ENCODE results near the gene OXNAD1. TPM values are rescaled to one million over a fixed set of nuclear protein-coding genes. Genes with fewer than 3 reads are reported as not detected.
A peak's percentile ranks its signal among the peaks of the same experiment; 100 is the strongest.

Gene OXNAD1
- total RNA-seq, 3 donors from 2014 or later, result 24.6 to 25.5 (median 24.8) TPM

- no peaks in the 10 kb centered on the region for H3K27me3 Mint-ChIP-seq (ENCODE audit: low read depth)
- peaks cover 10% of the 10 kb centered on the region for H3K4me1 Mint-ChIP-seq (ENCODE audit: low read depth)
- no peak overlapping the region for H3K4me3 Mint-ChIP-seq
- peaks cover 22% of the 10 kb centered on the region for H3K36me3 Mint-ChIP-seq (ENCODE audit: insufficient read depth)
- no peaks in the 10 kb centered on the region for H3K9me3 Mint-ChIP-seq
- no peak for DNase-seq
- no peak for ATAC-seq
Observed at GRCh38 chr3:16279010-16279801, 14.2 kb downstream of the OXNAD1 start.

- Mint-ChIP-seq H3K4me1 (ENCODE audit: low read depth) (peaks cover 23% of the 10 kb centered on the region), H3K9me3 (no peaks in the 10 kb centered on the region), H3K4me3 (no peak overlapping the region), H3K36me3 (ENCODE audit: insufficient read depth) (peaks cover 22% of the 10 kb centered on the region), H3K27me3 (ENCODE audit: low read depth) (no peaks in the 10 kb centered on the region)
- ATAC-seq, result no peak
- no peak for DNase-seq
Observed at GRCh38 chr3:16280671-16281070, 15.7 kb downstream of the OXNAD1 start.

GRCh38 chr3:16284633-16285032 lies 19.6 kb downstream of the OXNAD1 start:
- H3K4me1 Mint-ChIP-seq (ENCODE audit: low read depth), result peaks cover 63% of the 10 kb centered on the region
- DNase-seq (no peak), ATAC-seq (no peak)
- no peaks in the 10 kb centered on the region for H3K9me3 Mint-ChIP-seq
- peaks cover 17% of the 10 kb centered on the region for H3K36me3 Mint-ChIP-seq (ENCODE audit: insufficient read depth)
- H3K27me3 Mint-ChIP-seq (ENCODE audit: low read depth), result no peaks in the 10 kb centered on the region
- no peak overlapping the region for H3K4me3 Mint-ChIP-seq

DNA sequence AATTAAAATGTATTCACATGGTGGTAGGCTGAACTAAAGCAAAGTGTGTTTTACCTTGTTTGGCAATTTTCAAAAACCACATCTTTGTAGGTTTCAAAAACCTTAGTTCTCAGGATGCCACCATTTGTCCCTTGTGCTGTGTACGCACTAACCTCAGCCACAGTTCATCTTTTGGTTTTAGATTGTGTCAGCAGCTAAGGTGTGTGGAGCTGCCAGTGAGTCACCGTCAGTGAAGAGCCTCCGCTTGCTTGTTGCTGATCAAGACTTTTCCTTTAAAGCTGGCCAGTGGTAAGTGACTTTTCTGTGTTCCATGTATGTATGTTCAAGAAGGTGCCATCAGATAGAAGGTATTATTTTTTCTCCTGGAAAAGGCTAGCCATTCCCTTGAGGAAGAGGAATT lies 21.1 kb downstream of the OXNAD1 start:
- DNase-seq, result peak; percentile 61
- Mint-ChIP-seq H3K27me3 (ENCODE audit: low read depth) (no peaks in the 10 kb centered on the region), H3K4me3 (peak overlapping the region; percentile 80), H3K4me1 (ENCODE audit: low read depth) (peaks cover 78% of the 10 kb centered on the region), H3K9me3 (no peaks in the 10 kb centered on the region), H3K36me3 (ENCODE audit: insufficient read depth) (peaks cover 16% of the 10 kb centered on the region)
- ATAC-seq, result peak; percentile 95

GRCh38 chr3:16286751-16287543 lies 21.9 kb downstream of the OXNAD1 start:
- no peaks in the 10 kb centered on the region for H3K9me3 Mint-ChIP-seq
- ATAC-seq, result no peak
- H3K36me3 Mint-ChIP-seq (ENCODE audit: insufficient read depth), result peaks cover 15% of the 10 kb centered on the region
- H3K4me1 Mint-ChIP-seq (ENCODE audit: low read depth), result peaks cover 84% of the 10 kb centered on the region
- no peak for DNase-seq
- no peaks in the 10 kb centered on the region for H3K27me3 Mint-ChIP-seq (ENCODE audit: low read depth)
- peak overlapping the region; percentile 80 for H3K4me3 Mint-ChIP-seq

DNA sequence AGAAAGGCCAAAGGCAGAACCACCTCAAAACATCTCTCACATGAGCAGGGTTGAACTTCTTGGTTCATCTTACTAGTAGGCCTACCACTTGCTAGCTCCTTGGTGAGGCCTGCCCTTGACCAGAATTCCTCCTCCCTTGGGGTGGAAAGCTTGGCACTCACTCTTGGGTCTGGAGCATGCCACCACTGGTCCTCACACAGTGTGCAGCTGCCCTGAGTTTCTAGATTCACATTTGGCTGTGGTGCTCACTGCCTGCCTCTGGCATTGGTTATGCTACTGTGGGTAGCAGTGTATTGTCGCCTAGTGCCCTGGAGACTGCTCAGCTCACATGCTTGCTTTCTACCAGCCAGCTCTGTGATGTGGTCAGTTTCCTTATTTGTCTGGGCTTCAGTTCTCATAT lies 23.7 kb downstream of the OXNAD1 start:
- ATAC-seq, result no peak
- H3K36me3 Mint-ChIP-seq (ENCODE audit: insufficient read depth), result peaks cover 15% of the 10 kb centered on the region
- peaks cover 90% of the 10 kb centered on the region for H3K4me1 Mint-ChIP-seq (ENCODE audit: low read depth)
- H3K27me3 Mint-ChIP-seq (ENCODE audit: low read depth), result no peaks in the 10 kb centered on the region
- H3K9me3 Mint-ChIP-seq, result peaks cover 7% of the 10 kb centered on the region
- DNase-seq, result no peak
- H3K4me3 Mint-ChIP-seq, result peak overlapping the region; percentile 80

GRCh38 chr3:16289144-16289889 lies 24.3 kb downstream of the OXNAD1 start:
- peaks cover 10% of the 10 kb centered on the region for H3K9me3 Mint-ChIP-seq
- no peak for ATAC-seq
- H3K27me3 Mint-ChIP-seq (ENCODE audit: low read depth), result no peaks in the 10 kb centered on the region
- H3K4me1 Mint-ChIP-seq (ENCODE audit: low read depth), result peaks cover 95% of the 10 kb centered on the region
- peak overlapping the region; percentile 80 for H3K4me3 Mint-ChIP-seq
- H3K36me3 Mint-ChIP-seq (ENCODE audit: insufficient read depth), result peaks cover 16% of the 10 kb centered on the region
- no peak for DNase-seq

DNA sequence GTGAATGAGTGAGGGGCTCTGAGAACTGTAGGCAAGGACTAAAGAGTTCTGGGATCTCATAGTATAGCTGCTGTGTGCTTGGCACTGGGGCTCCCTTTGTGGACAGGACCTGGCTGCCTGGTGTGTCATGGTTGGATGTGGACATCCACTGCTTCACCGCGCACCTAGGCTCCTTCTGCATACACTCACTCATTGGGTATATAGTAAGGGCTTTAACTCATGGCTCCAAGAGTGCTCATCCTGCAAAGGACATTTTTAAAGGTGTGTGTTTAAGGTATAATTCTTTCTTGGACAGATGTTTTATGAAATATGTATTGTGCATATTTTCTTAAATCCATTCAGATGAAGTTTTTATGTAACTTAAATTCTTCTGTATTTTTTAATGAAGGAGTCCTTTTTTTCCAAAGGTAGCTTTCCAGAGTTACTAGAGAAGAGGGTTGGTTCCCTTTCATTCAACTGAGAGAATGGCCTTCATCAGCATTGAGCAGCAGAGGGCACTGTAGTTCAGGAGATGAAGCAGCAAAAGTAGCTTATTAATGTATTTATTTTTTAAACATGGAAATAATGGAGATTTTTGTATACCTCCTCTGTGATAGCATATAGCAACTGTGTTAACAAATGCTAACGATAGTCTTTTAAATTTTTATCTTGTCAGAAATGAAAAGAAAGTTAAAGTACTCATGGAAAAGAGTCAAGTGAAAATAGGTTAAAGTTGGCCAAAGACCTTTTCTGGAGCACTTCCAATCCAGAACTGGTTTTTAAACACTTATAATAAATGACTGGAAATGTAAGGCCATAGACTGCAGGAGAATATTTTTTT lies 25.2 kb downstream of the OXNAD1 start:
- Mint-ChIP-seq H3K36me3 (ENCODE audit: insufficient read depth) (peaks cover 19% of the 10 kb centered on the region), H3K9me3 (peaks cover 10% of the 10 kb centered on the region), H3K4me3 (peak overlapping the region; percentile 80), H3K4me1 (ENCODE audit: low read depth) (peaks cover 96% of the 10 kb centered on the region), H3K27me3 (ENCODE audit: low read depth) (no peaks in the 10 kb centered on the region)
- ATAC-seq, result no peak
- DNase-seq, result peak; percentile 49

DNA sequence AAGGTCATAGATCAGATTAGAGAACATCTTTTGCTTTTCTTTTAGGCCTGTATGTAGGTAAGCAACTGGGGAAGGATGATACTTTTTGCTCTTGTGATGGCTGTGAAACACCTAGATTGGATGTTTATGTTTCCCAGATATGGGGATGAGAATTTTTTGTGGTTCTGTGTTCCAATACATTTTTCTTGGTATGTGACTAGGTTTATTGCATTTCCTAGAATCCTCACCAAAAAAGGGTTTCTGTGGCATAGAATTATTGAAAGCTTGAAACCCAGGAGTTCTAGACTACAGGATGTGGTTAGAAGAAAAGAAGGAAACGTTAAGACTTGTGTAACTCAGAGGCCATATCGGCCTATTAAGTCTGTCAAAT lies 25.8 kb downstream of the OXNAD1 start:
- Mint-ChIP-seq H3K9me3 (peaks cover 10% of the 10 kb centered on the region), H3K4me3 (peak overlapping the region; percentile 80), H3K4me1 (ENCODE audit: low read depth) (peaks cover 96% of the 10 kb centered on the region), H3K27me3 (ENCODE audit: low read depth) (no peaks in the 10 kb centered on the region), H3K36me3 (ENCODE audit: insufficient read depth) (peaks cover 24% of the 10 kb centered on the region)
- ATAC-seq (peak in 1 of 2 donors; percentile 12), DNase-seq (no peak)

GRCh38 chr3:16294844-16295243 lies 29.8 kb downstream of the OXNAD1 start:
- H3K4me1 Mint-ChIP-seq (ENCODE audit: low read depth), result peaks cover 93% of the 10 kb centered on the region
- H3K4me3 Mint-ChIP-seq, result peak overlapping the region; percentile 63
- ATAC-seq (peak; percentile 44 to 47), DNase-seq (no peak)
- H3K27me3 Mint-ChIP-seq (ENCODE audit: low read depth), result no peaks in the 10 kb centered on the region
- H3K36me3 Mint-ChIP-seq (ENCODE audit: insufficient read depth), result peaks cover 46% of the 10 kb centered on the region
- H3K9me3 Mint-ChIP-seq, result peaks cover 10% of the 10 kb centered on the region

GRCh38 chr3:16295298-16295890 lies 30.4 kb downstream of the OXNAD1 start:
- ATAC-seq, result no peak
- peaks cover 46% of the 10 kb centered on the region for H3K36me3 Mint-ChIP-seq (ENCODE audit: insufficient read depth)

DNA sequence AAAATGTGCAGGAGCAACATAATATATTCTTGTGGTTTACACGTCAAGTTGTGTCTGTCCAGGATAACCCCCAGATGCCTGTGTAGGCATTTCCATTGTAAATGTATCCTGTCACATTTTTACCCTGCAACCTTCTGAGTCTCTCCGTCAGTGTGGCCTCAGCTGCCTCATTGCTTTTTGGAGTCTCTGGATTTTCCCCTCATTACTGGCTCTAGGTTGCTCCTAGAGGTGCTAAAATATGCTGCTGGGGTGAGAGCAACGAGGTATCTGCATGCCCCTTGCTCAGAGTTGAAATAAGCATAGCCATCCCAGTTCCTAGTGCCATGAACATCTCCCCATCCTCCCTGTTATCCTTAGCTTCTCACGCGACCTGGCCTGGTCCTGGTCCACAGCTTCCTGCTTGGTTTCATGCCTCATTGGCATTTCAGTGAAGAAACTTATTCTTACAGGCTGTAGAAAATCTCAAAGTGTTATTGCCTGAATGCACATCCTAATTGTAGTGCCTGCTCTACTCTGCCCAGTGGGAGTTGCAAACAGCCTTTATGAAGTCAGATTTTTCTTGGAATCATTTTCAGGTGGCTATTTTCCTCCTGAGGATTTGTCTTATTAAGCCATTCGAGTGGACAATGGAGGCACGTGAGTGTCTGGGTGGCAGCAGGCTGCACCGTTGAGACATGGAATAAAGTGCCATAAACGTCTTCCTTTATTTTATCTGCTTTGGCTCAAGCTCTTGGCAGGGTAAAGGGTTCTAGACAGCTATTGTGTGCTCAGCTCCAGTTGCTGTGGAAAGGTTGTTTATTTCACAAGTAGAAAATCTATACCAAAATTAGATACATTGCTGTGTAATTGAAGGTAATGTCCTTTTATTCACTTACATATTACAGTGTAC lies 33.2 kb downstream of the OXNAD1 start:
- peaks cover 97% of the 10 kb centered on the region for H3K4me1 Mint-ChIP-seq (ENCODE audit: low read depth)
- peaks cover 5% of the 10 kb centered on the region for H3K9me3 Mint-ChIP-seq
- peaks cover 51% of the 10 kb centered on the region for H3K36me3 Mint-ChIP-seq (ENCODE audit: insufficient read depth)
- DNase-seq (no peak), ATAC-seq (peak in 1 of 2 donors; percentile 29)
- no peaks in the 10 kb centered on the region for H3K27me3 Mint-ChIP-seq (ENCODE audit: low read depth)
- H3K4me3 Mint-ChIP-seq, result peak overlapping the region; percentile 22

More at GRCh38 chr3:16295298-16295890, 30.4 kb downstream of the OXNAD1 start:
- H3K9me3 Mint-ChIP-seq, result peaks cover 10% of the 10 kb centered on the region
- H3K4me1 Mint-ChIP-seq (ENCODE audit: low read depth), result peaks cover 93% of the 10 kb centered on the region
- peak overlapping the region; percentile 19 for H3K4me3 Mint-ChIP-seq
- H3K27me3 Mint-ChIP-seq (ENCODE audit: low read depth), result no peaks in the 10 kb centered on the region
- DNase-seq, result no peak

Measured in activated T-cell treated with anti-CD3 and anti-CD28 coated beads, Interleukin-2, amount 50 U/mL, for 4 hours (primary cell).